22Rv1 (cell line): ENCODE results near the gene MED27.

Experiments
- H3K27ac ChIP-seq: fragments of 450-650 bp; 2 replicates; pipeline ENCODE4 v1.5.1; 2017
- ZFX ChIP-seq: fragments of 450-650 bp; IDR thresholded peaks from 2 replicates; pipeline ENCODE4 v1.6.1; 2017; ENCODE audit warnings: antibody characterized with exemption, borderline replicate concordance
- TF ChIP-seq, protein P1 (sequence below): fragments of 450-650 bp; IDR thresholded peaks from 2 replicates; pipeline ENCODE4 v1.5.1; 2017; ENCODE audit warnings: mild to moderate bottlenecking

The MED27 gene

GRCh38 chr9:132002643-132003318 is 76.9 kb downstream of the MED27 start:
- no peak for TF ChIP-seq ZFX
- TF ChIP-seq, protein P1, sequence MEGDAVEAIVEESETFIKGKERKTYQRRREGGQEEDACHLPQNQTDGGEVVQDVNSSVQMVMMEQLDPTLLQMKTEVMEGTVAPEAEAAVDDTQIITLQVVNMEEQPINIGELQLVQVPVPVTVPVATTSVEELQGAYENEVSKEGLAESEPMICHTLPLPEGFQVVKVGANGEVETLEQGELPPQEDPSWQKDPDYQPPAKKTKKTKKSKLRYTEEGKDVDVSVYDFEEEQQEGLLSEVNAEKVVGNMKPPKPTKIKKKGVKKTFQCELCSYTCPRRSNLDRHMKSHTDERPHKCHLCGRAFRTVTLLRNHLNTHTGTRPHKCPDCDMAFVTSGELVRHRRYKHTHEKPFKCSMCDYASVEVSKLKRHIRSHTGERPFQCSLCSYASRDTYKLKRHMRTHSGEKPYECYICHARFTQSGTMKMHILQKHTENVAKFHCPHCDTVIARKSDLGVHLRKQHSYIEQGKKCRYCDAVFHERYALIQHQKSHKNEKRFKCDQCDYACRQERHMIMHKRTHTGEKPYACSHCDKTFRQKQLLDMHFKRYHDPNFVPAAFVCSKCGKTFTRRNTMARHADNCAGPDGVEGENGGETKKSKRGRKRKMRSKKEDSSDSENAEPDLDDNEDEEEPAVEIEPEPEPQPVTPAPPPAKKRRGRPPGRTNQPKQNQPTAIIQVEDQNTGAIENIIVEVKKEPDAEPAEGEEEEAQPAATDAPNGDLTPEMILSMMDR: no peak
- H3K27ac ChIP-seq: no peak overlapping the region

- TF ChIP-seq, protein P1: no peak
- TF ChIP-seq ZFX: no peak
- no peak overlapping the region for H3K27ac ChIP-seq
Observed at GRCh38 chr9:132001567-132001966, 78.1 kb downstream of the MED27 start.

DNA sequence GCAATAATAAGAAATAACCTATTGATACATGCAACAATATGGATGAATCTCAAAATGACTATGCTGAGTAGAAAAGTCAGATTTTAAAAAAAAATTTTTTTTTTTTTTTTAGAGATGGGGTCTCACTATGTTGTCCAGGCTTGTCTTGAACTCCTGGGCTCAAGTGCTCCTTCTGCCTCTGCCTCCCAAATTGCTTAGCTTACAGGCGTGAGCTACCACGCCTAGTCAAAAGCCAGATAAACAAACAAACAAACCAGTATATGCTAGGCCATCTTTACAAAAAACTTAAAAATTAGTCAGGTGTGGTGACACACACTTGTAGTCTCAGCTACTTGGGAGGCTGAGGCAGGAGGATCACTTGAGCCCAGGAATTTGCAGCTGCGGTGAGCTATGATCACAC is 79.0 kb downstream of the MED27 start:
- H3K27ac ChIP-seq: no peak overlapping the region
- no peak for TF ChIP-seq ZFX
- TF ChIP-seq, protein P1: no peak

DNA sequence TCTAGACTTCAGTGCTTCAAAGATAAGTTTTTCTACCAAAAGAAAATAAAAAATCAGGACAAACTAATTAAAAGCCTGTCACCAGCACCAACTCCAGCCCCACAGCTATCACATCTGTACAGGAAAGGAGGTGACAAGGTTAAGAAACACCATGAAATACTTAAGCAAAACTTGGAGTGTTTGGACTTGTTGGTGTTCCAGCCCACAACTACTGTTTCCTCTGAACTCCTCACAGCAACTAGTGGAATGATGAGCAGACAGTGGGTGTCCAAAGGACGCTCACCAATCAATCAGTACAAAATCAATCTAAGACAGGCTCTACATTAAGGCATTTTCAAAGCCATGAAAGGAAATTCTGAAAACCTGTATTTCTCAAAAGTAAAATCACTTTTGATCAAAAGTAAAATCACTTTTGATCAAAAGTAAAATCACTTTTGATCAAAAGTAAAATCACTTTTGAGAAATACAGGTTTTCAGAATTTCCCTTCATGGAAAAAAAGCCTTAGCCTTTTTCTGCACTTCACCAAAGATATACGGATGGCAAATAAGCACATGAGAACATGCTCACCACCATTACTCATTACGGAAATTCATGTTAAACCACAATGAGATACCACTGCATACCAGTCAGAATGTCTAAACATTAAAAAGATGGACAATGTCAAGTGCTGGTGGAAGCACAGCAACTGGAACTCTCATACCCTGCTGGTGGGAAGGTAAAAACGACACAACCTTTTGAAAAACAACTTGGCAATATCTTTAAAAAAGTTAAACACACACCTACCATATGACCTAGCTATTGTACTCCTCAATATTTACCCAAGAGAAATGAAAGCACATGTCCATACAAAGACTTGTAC is 79.7 kb downstream of the MED27 start:
- TF ChIP-seq ZFX: no peak
- TF ChIP-seq, protein P1: no peak
- H3K27ac ChIP-seq: no peak overlapping the region

- no peak overlapping the region for H3K27ac ChIP-seq
- TF ChIP-seq, protein P1: no peak
- TF ChIP-seq ZFX: no peak
Observed at GRCh38 chr9:131997779-131998178, 81.9 kb downstream of the MED27 start.

DNA sequence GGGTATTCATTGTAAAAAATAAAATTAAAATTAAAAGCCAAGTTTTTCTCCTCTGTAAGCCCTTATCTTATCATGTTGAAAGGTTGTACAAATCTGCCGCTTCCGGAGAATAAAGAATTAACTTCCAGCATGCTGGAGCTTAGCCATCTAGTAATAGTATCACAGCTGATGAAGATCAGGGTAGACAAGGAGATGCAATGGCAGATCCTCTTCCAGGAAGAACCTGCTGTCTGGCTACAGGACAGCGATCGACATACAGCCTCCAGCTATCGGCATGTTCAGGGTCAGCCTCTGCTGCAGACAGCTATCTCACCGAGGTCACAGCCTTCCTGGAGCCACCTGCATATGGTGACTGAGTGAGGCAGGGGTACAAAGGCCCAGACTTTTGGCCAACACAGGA is 82.6 kb downstream of the MED27 start:
- TF ChIP-seq, protein P1: no peak
- TF ChIP-seq ZFX: no peak
- no peak overlapping the region for H3K27ac ChIP-seq

- H3K27ac ChIP-seq: no peak overlapping the region
- TF ChIP-seq ZFX: no peak
- TF ChIP-seq, protein P1: no peak
Observed at GRCh38 chr9:131995382-131995781, 84.3 kb downstream of the MED27 start.
